A549 (cell line): Measurements from ENCODE around the gene TCAP. TPM values are rescaled to one million over a fixed set of nuclear protein-coding genes. Genes with fewer than 3 reads are reported as not detected.

Source experiments
- ATAC-seq, 2 experiments: fragments of 200-7000 bp in 1 of 2; fragments of >200 bp in 1 of 2; cut with Nextera tagmentation in 1 of 2; cut with Tn5 transposase in 1 of 2; 3 replicates each; pipeline versions ENCODE4 v1.8.0 to v1.9.1; 2018 to 2020; ENCODE audit warnings: mild to moderate bottlenecking in 1 of 2, moderate library complexity in 1 of 2
- CTCF ChIA-PET: fragments of 300-600 bp; sonication (Branson Sonifier 250); formaldehyde crosslinking; extraction: SDS; loops from one replicate; lab custom pipeline; 2021; ENCODE audit warnings: antibody characterized with exemption, inconsistent platforms; lab: Yijun Ruan, JAX
- POLR2A ChIA-PET: fragments of 350-600 bp; formaldehyde crosslinking; extraction: SDS; loops from one replicate; lab custom pipeline; 2021; ENCODE audit warnings: antibody characterized with exemption, inconsistent platforms; lab: Yijun Ruan, JAX
- DNase-seq, 2 experiments: peaks; one replicate each; pipeline versions ENCODE4 v3.0.0 to v3.0.0-alpha.2; 2011 to 2016; ENCODE audit warnings: low read depth in 1 of 2, low spot score in 1 of 2
- FAIRE-seq: peaks from 2 replicates; lab custom pipeline; 2011; peaks lifted over from hg19 to GRCh38; lab: Jason Lieb, UNC
- H3K27ac ChIP-seq, 2 experiments: fragments of >200 bp; sonication (Bioruptor Twin); formaldehyde crosslinking; 3 replicates each; pipeline ENCODE4 v1.5.1; 2016 to 2017
- H3K4me1 ChIP-seq: fragments of >200 bp; sonication (Bioruptor Twin); formaldehyde crosslinking; 3 replicates; pipeline ENCODE4 v1.6.1; 2016
- H3K4me2 ChIP-seq: fragments of >200 bp; sonication (Bioruptor Twin); formaldehyde crosslinking; 3 replicates; pipeline ENCODE4 v1.6.1; 2016
- H3K4me3 ChIP-seq: fragments of >200 bp; sonication (Bioruptor Twin); formaldehyde crosslinking; 3 replicates; pipeline ENCODE4 v1.5.1; 2016
- H3K9me3 ChIP-seq: fragments of >200 bp; sonication (Bioruptor Twin); formaldehyde crosslinking; 3 replicates; pipeline ENCODE4 v1.6.1; 2016
- BHLHE40 ChIP-seq: IDR thresholded peaks from 2 replicates; pipeline ENCODE4 v1.6.1; 2012; ENCODE audit warnings: low read depth, low read length, inconsistent platforms
- CBX2 ChIP-seq: fragments of 200-600 bp; sonication (generic); IDR thresholded peaks from 2 replicates; pipeline ENCODE4 v1.6.1; 2016; ENCODE audit warnings: low read depth, mild to moderate bottlenecking, borderline replicate concordance
- CBX8 ChIP-seq: fragments of 200-600 bp; sonication (generic); IDR thresholded peaks from 2 replicates; pipeline ENCODE4 v1.6.1; 2016
- CEBPB ChIP-seq, 2 experiments: fragments of >200 bp in 1 of 2; sonication (Bioruptor Twin) in 1 of 2; formaldehyde crosslinking in 1 of 2; IDR thresholded peaks; 2 replicates each; pipeline ENCODE4 v1.6.1; 2012 to 2016
- CHD2 ChIP-seq: fragments of 150-350 bp; IDR thresholded peaks from 2 replicates; pipeline ENCODE4 v1.6.1; 2014; ENCODE audit warnings: low read length; ENCODE audit not compliant: partially characterized antibody
- EHF ChIP-seq: fragments of 250-450 bp; sonication (Bioruptor Pico); IDR thresholded peaks from 2 replicates; pipeline ENCODE4 v1.5.0; 2020; ENCODE audit warnings: mild to moderate bottlenecking
- ESRRA ChIP-seq: fragments of 150-350 bp; IDR thresholded peaks from 2 replicates; pipeline ENCODE4 v1.6.1; 2014; ENCODE audit warnings: mild to moderate bottlenecking, low read length, borderline replicate concordance
- HDAC2 ChIP-seq: fragments of 200-600 bp; sonication (generic); IDR thresholded peaks from 2 replicates; pipeline ENCODE4 v1.6.1; 2016
- HMGXB4 ChIP-seq: fragments of 250-450 bp; sonication (Bioruptor Pico); IDR thresholded peaks from 2 replicates; pipeline ENCODE4 v1.5.0; 2021; ENCODE audit warnings: mild to moderate bottlenecking, moderate library complexity, borderline replicate concordance
- HOXB13 ChIP-seq: fragments of 250-450 bp; sonication (Bioruptor Pico); IDR thresholded peaks from 2 replicates; pipeline ENCODE4 v1.5.0; 2020; ENCODE audit warnings: low read depth, mild to moderate bottlenecking, moderate library complexity
- KDM1A ChIP-seq: fragments of 200-600 bp; sonication (generic); IDR thresholded peaks from 2 replicates; pipeline ENCODE4 v1.6.1; 2016; ENCODE audit warnings: low read depth, mild to moderate bottlenecking
- MYC ChIP-seq: IDR thresholded peaks from 2 replicates; pipeline ENCODE4 v1.6.1; 2012; ENCODE audit warnings: mild to moderate bottlenecking, inconsistent platforms, low read length, improper control_type of control experiment, borderline replicate concordance
- NFE2L2 ChIP-seq: fragments of 150-350 bp; conservative IDR thresholded peaks from 2 replicates; pipeline ENCODE4 v1.6.1; 2014; ENCODE audit warnings: low read length
- NPAS2 ChIP-seq: fragments of 250-450 bp; sonication (Bioruptor Pico); IDR thresholded peaks from 2 replicates; pipeline ENCODE4 v1.8.0; 2022; ENCODE audit warnings: mild to moderate bottlenecking, moderate library complexity, borderline replicate concordance
- POLR2A ChIP-seq: IDR thresholded peaks from 2 replicates; pipeline ENCODE4 v1.6.1; 2012; ENCODE audit warnings: mild to moderate bottlenecking, low read length
- POLR2AphosphoS2 ChIP-seq: conservative IDR thresholded peaks from 2 replicates; pipeline ENCODE4 v1.6.1; 2012; ENCODE audit warnings: low read length, improper control_type of control experiment, inconsistent platforms
- RARB ChIP-seq: fragments of 250-450 bp; sonication (Bioruptor Pico); IDR thresholded peaks from 2 replicates; pipeline ENCODE4 v1.8.0; 2021; ENCODE audit warnings: mild to moderate bottlenecking, moderate library complexity
- SMC3 ChIP-seq: fragments of >200 bp; sonication (Bioruptor Twin); formaldehyde crosslinking; IDR thresholded peaks from 3 replicates; pipeline ENCODE4 v1.6.1; 2018; ENCODE audit warnings: inconsistent platforms
- TFCP2L1 ChIP-seq: fragments of 250-450 bp; sonication (Bioruptor Pico); IDR thresholded peaks from 2 replicates; pipeline ENCODE4 v1.5.0; 2021; ENCODE audit warnings: mild to moderate bottlenecking
- ZFP36 ChIP-seq: fragments of 450-650 bp; IDR thresholded peaks from 2 replicates; pipeline ENCODE4 v1.6.1; 2014; ENCODE audit warnings: borderline replicate concordance; ENCODE audit not compliant: partially characterized antibody
- ZNF302 ChIP-seq: fragments of 250-450 bp; sonication (Bioruptor Pico); IDR thresholded peaks from 2 replicates; pipeline ENCODE4 v1.9.0; 2021; ENCODE audit warnings: inconsistent platforms, mild to moderate bottlenecking, moderate library complexity
- ZSCAN20 ChIP-seq: fragments of 250-450 bp; sonication (Bioruptor Pico); IDR thresholded peaks from 2 replicates; pipeline ENCODE4 v1.8.0; 2022; ENCODE audit warnings: mild to moderate bottlenecking, moderate library complexity
- WGBS: methylation state at CpG from one replicate; pipeline ENCODE4 v1.1.6; 2017; ENCODE audit errors: missing lambda C conversion rate; 5-methylcytosine and 5-hydroxymethylcytosine counted together
- polyA plus RNA-seq, 4 experiments: library from polyadenylated mRNA; depleted of rRNA in 3 of 4; stranded (reverse); fragments of >200 nt; fragmentation: RNase III in 1 of 4; extraction: RNeasy Plus Mini Kit Qiagen cat#74134 plus additional on column Dnase treatment in 1 of 4; gene quantifications; 2 replicates in 3 of 4; 3 replicates in 1 of 4; pipeline ENCODE4 v1.2.3, GENCODE V29; 2011 to 2017
- TF ChIP-seq, protein P1 (sequence below): fragments of 450-650 bp; IDR thresholded peaks from 2 replicates; pipeline ENCODE4 v1.6.1; 2014; ENCODE audit warnings: antibody characterized with exemption

TCAP gene
- polyA plus RNA-seq, 2 of the 4 experiments (the other 2 are of a cell fraction) = 0.41 to 1.2 TPM

DNA sequence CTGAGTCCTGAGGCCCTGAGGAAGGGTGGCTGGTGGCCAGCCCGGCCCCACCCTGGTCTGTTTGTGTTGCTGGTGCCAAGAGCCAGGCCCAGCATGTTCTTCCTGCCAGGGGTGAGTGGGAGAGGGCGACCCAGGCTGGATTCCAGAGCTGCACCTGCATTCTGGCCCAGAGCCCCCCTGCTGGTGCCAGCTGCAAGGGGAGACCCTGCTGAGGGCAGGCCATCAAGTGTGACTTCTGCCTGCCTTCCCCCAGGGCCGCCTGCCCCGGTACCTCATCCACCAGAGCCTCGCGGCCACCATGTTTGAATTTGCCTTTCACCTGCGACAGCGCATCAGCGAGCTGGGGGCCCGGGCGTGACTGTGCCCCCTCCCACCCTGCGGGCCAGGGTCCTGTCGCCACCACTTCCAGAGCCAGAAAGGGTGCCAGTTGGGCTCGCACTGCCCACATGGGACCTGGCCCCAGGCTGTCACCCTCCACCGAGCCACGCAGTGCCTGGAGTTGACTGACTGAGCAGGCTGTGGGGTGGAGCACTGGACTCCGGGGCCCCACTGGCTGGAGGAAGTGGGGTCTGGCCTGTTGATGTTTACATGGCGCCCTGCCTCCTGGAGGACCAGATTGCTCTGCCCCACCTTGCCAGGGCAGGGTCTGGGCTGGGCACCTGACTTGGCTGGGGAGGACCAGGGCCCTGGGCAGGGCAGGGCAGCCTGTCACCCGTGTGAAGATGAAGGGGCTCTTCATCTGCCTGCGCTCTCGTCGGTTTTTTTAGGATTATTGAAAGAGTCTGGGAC lies 2.4 kb upstream of the TCAP start:
- H3K4me2 ChIP-seq = peak overlapping the region; percentile 70
- no peak overlapping the region for H3K4me3 ChIP-seq
- H3K9me3 ChIP-seq = no peaks in the 10 kb centered on the region
- POLR2A ChIA-PET = interaction anchor here (0.7 kb wide), 1 partner anchor 67 kb away, joined by 3 read pairs; no protein-coding TSS in a partner anchor
- DNase-seq (no peak), FAIRE-seq (no peak)
- H3K4me1 ChIP-seq = peaks cover 53% of the 10 kb centered on the region
- TF ChIP-seq ZFP36 = no peak
- TF ChIP-seq ZNF302 = no peak
- no peak for TF ChIP-seq HMGXB4 (CRISPR knock-in tag)
- TF ChIP-seq POLR2A = no peak
- TF ChIP-seq RARB = no peak
- TF ChIP-seq POLR2AphosphoS2 = no peak
- no peak for TF ChIP-seq CHD2
- TF ChIP-seq HOXB13 (CRISPR knock-in tag) = no peak
- no peak for TF ChIP-seq HDAC2
- TF ChIP-seq ESRRA = no peak
- TF ChIP-seq KDM1A = no peak
- TF ChIP-seq NFE2L2 = no peak
- TF ChIP-seq BHLHE40 = no peak
- TF ChIP-seq, protein P1, sequence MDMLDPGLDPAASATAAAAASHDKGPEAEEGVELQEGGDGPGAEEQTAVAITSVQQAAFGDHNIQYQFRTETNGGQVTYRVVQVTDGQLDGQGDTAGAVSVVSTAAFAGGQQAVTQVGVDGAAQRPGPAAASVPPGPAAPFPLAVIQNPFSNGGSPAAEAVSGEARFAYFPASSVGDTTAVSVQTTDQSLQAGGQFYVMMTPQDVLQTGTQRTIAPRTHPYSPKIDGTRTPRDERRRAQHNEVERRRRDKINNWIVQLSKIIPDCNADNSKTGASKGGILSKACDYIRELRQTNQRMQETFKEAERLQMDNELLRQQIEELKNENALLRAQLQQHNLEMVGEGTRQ = no peak
- no peak for TF ChIP-seq CBX8
- TF ChIP-seq TFCP2L1 (CRISPR knock-in tag) = no peak
- TF ChIP-seq, all 56 proteins: peak for 0
- H3K27ac ChIP-seq = peak overlapping the region in 1 of 2 experiments; percentile 79; a peak in 3 of 6 replicates
- CTCF ChIA-PET = interaction anchor here (0.6 to 50.7 kb wide), 5 partner anchors 9 to 112 kb away, joined by 3 to 1391 read pairs (median 8); partner anchors contain the start of genes PPP1R1B and STARD3
- 78% methylated on average over 12 of the region's 22 CpGs for WGBS
- 0 out of 6 replicates have a peak, but pooled peaks of 1 of the 2 experiments have one; percentile 1 for ATAC-seq

GRCh38 chr17:39663340-39663687 lies 1.8 kb upstream of the TCAP start:
- ATAC-seq = peak; percentile 0 to 18; a peak in 3 of 6 replicates

More at GRCh38 chr17:39663340-39663687, 1.8 kb upstream of the TCAP start:
- no peak for FAIRE-seq
- H3K4me2 ChIP-seq = peak overlapping the region; percentile 70
- H3K4me1 ChIP-seq = peaks cover 58% of the 10 kb centered on the region
- H3K4me3 ChIP-seq = 0 out of 3 replicates have a peak overlapping the region, but pooled peaks have one; percentile 5
- WGBS = 37% methylated on average over 2 of the region's 4 CpGs
- peak overlapping the region; percentile 25 to 79; a peak in 5 of 6 replicates for H3K27ac ChIP-seq
- TF ChIP-seq EHF (CRISPR knock-in tag) (no peak), POLR2AphosphoS2 (no peak), NPAS2 (CRISPR knock-in tag) (no peak), CEBPB (IDR thresholded peaks at IDR 0.05) (no peak), CBX2 (no peak), RARB (no peak), ZNF302 (no peak), ZSCAN20 (no peak), HDAC2 (no peak), MYC (no peak), SMC3 (no peak)
- CTCF ChIA-PET = interaction anchor here (0.7 to 50.7 kb wide), 4 partner anchors 8 to 456 kb away, joined by 3 to 1391 read pairs (median 14); partner anchors contain the start of genes PPP1R1B and STARD3
- no peaks in the 10 kb centered on the region for H3K9me3 ChIP-seq
- POLR2A ChIA-PET = interaction anchor here (0.7 kb wide), 1 partner anchor 66 kb away, joined by 3 read pairs; no protein-coding TSS in a partner anchor
- DNase-seq = no peak
